LNCaP clone FGC (cell line): ENCODE results near the gene KAT14.

Experiments
- DNase-seq: peaks from one replicate; pipeline ENCODE4 v3.0.0-alpha.2; 2011; ENCODE audit warnings: low read depth
- H3K4me3 ChIP-seq: 2 replicates; pipeline ENCODE4 v1.5.1; 2011; ENCODE audit warnings: mild to moderate bottlenecking, low read depth, low read length, control low read depth
- CTCF ChIP-seq: IDR thresholded peaks from 2 replicates; pipeline ENCODE4 v1.5.1; 2012; ENCODE audit warnings: mild to moderate bottlenecking; ENCODE audit not compliant: control insufficient read depth, insufficient read depth; ENCODE audit errors: extremely low read depth

KAT14 gene

GRCh38 chr20:18164356-18164755, 26.7 kb downstream of the KAT14 start:
- DNase-seq: no peak
- no peak overlapping the region for H3K4me3 ChIP-seq
- TF ChIP-seq CTCF: no peak

- no peak for DNase-seq
- H3K4me3 ChIP-seq: no peak overlapping the region
- TF ChIP-seq CTCF: no peak
These were observed 27.9 kb downstream of the KAT14 start for GRCh38 chr20:18165553-18165952.

GRCh38 chr20:18166241-18166881, 28.7 kb downstream of the KAT14 start:
- TF ChIP-seq CTCF: no peak
- no peak overlapping the region for H3K4me3 ChIP-seq
- DNase-seq: peak; percentile 28

GRCh38 chr20:18166950-18167349, 29.3 kb downstream of the KAT14 start:
- TF ChIP-seq CTCF: no peak
- no peak for DNase-seq
- H3K4me3 ChIP-seq: no peak overlapping the region

- no peak overlapping the region for H3K4me3 ChIP-seq
- peak; percentile 3 for DNase-seq
- TF ChIP-seq CTCF: no peak
These were observed 34.7 kb downstream of the KAT14 start for GRCh38 chr20:18172379-18172778.

- no peak overlapping the region for H3K4me3 ChIP-seq
- no peak for DNase-seq
- TF ChIP-seq CTCF: no peak
These were observed 37.4 kb downstream of the KAT14 start for GRCh38 chr20:18174906-18175683.
